Activated CD4-positive, CD25-positive, alpha-beta regulatory T cell treated with anti-CD3 and anti-CD28 coated beads, Interleukin-2, amount 50 U/mL, for 72 hours (primary cell): Measurements from ENCODE around the gene GCAT.

Experiments
- DNase-seq: peaks from one replicate; pipeline ENCODE4 v3.0.0; 2021

Gene GCAT

GRCh38 chr22:37807410-37808293, at the start of gene GCAT:
Gene GCAT (plus strand): TSS chr22:37807934. CDS start chr22:37807968, 34 bp downstream.
- peak; percentile 70 for DNase-seq

DNA sequence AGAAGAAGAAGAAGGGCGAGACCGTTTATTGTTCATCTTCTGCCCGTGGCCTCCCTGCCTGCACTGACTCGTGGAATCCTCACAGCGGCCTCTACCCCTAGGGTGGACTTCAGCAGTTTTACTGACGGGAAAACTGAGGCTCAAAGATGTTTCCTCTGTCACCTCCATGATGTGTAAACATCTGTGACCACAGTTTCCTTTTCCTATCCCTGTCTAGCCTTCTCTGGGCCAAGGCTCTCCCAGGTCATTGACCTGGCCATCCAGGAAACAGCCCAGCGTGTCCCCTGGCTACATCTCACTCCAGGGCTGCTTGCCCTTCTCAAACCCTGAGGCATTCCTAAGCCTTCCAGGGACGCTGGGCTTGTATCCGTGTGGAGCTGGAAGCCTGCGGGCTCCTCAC, 49.0 kb upstream of the GCAT start:
- no peak for DNase-seq

GRCh38 chr22:37759281-37759680, 48.5 kb upstream of the GCAT start:
- no peak for DNase-seq

DNA sequence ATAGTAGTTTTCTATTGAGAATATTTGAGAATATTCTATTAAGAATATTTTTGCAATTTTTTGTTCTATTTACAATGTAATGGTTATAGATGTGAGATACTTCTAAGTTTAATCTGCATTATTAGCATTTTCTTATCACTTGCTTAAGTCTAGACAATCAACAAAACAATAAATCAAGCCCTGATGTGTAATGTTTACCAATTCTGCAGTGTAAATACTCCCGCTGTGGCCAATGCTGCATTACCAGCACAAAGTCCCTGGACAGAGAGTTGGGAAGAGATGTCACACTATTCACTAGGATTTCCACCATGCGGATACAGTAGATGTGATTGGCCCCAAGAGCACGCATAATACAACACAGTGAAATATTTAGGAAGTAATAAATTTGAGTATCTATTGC, 47.6 kb upstream of the GCAT start:
- DNase-seq, result no peak

DNA sequence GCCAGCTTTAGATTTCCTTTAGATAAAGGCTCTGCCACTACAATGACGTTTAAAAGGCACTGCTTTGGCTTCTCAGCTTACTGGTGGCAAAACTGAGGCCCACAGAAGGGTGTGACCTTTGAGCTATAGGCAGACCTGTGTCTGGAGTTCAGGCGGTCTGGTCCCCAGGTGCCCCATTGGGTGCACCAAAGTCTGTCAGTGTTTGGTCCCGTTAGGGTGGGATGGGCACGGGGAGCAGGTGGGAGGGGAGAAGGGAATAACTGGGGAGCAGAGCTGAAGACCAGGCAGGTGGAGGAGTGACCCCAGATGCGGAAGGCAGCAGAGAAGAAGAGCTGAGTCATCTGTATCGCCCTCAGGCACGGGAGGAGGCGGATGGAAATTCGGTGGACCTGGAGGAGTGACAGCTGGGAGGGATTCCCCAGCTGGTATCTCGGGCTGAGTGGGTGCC, 45.3 kb upstream of the GCAT start:
- no peak for DNase-seq

GRCh38 chr22:37763012-37763411, 44.7 kb upstream of the GCAT start:
- DNase-seq, result no peak

- DNase-seq, result no peak
These were observed 44.1 kb upstream of the GCAT start for GRCh38 chr22:37763652-37764051.

DNA sequence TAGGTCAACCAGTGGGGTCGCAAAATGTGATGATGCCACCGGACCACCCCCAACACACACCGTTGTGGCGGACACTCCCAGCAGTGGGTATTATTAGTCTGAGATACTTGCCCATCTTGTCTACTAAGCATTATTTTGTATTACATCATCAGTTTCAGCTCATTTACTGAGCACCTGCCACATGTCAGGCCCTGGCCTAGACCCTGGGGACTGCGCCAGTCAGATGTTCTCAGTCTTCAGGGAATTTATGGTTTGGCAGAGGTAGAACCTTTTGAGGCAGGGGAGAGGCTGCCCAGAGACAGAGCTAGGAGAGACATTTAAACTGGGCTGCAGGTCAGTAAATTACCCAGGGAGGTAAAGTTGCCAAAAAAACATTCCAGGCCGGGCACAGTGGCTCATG, 43.1 kb upstream of the GCAT start:
- DNase-seq, result no peak

GRCh38 chr22:37765498-37765897, 42.2 kb upstream of the GCAT start:
- DNase-seq, result no peak

- DNase-seq, result no peak
These were observed 41.7 kb upstream of the GCAT start for GRCh38 chr22:37765953-37766576.

DNA sequence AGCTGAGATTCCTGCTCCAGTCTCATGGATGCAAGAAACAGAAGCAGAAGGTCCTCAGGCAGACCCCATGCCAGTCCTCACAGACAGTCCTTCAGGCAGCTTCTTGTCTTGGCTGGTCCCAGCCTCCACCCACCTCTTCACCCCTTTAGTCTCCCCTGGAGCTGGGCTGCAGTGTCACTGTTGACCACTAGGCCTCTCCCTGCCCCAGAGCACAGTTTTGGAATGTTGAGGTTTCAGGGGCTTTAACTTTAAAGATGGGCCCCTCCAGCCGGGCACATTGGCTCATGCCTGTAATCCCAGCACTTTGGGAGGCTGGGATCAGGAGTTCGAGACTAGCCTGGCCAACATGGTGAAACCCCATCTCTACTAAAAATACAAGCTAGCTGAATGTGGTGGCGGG, 39.5 kb upstream of the GCAT start:
- no peak for DNase-seq

DNA sequence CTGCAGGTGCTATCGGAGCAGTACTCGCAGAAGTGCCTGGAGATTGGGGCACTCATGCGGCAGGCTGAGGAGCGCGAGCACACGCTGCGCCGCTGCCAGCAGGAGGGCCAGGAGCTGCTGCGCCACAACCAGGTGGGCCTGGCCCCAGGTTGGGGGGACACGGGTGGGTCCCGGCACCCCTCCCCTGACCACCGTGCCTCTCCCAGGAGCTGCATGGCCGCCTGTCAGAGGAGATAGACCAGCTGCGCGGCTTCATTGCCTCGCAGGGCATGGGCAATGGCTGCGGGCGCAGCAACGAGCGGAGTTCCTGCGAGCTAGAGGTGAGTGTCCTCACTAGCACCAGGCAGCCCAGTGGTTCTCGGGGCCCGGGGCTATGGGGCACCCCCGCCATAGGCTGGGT, 38.7 kb upstream of the GCAT start:
- DNase-seq, result no peak

DNA sequence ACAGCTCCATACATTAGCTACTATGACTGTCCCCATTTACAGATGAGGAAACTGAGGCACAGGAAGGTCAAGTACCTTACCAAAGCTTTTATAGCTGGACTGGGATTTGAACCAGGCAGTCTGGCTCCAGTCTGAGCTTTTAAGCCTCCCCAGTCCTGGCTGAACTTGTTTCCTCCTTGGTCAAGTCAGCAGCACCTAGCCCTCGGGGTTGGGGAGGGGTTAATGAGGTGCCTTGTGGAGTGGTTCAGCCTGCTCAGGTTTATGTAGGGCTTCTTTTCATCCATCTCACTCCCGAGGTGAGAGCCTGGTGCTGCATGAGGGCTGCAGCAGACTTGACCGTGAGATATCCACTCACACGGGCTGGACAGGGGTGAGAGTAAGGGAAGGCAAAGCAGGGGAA, 36.7 kb upstream of the GCAT start:
- no peak for DNase-seq

GRCh38 chr22:37771702-37772427, 35.9 kb upstream of the GCAT start:
- DNase-seq, result no peak

- no peak for DNase-seq
These were observed 33.0 kb upstream of the GCAT start for GRCh38 chr22:37774728-37775127.

DNA sequence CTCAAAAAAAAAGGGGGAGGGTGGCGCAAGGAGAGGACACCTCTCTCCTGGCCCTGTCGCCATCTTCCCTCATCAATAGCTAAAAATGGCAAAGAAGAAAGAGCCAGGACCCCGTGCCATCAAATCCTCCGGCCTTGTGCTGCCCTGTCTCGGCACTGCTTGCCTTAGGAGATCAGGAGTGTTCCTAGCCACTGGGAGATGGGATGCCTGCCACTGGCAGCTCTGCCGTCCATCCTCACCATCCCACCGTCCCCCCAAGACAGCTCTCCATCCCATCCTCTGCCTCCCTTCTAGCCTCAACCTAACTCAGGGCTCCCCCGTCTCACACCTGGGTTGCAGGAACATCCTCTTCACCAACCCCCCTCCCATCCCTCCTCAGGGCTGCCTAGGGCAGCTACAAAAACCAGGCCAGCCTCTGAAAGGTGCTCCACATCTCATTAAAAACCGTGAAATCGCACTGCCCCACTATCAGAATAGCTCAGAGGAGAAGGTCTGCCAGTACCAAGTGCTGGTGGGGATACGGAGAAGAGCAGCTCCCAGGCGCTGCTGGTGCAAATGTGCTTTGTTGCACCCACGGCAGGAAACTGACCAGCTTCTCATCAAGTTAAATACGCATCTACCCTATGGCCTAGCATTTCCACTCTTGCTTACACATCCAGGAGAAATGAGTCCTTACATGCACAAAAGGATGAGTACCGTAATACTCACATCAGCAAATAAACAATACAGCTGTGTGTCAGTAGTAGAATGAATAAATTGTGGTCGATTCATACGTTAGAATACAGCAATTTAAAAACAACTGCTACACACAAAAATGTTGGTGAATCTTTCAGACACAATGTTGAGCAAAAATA, 31.7 kb upstream of the GCAT start:
- no peak for DNase-seq

GRCh38 chr22:37776639-37777005, 31.1 kb upstream of the GCAT start:
- no peak for DNase-seq

DNA sequence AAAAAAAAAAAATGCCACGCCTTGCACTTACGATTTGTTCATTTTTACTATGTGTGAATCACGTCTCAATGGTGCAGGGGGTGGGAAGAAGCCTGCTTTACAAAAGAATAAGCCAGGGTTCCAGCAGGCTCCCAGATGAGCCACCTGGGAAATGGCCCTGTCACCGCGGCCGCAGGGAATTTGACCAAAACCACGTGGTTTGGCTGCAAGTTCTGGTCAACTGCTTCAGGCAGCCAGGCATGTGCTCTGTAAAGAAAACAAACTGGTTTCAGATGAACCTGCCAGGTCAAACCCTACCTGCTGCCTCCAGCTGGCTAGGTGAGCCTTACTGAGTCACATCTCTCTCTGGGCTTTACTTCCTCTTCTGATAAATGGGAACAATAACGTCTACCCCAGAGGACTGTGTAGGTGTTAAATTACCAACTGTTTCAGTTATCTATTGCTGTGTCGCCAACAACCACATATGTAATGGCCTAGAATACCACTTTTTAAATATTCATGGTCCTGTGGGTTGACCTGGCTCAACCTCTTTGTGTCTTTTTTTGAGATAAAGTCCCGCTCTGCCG, 30.5 kb upstream of the GCAT start:
- no peak for DNase-seq

- DNase-seq, result no peak
These were observed 29.2 kb upstream of the GCAT start for GRCh38 chr22:37778370-37779009.

GRCh38 chr22:37781434-37782059, 26.2 kb upstream of the GCAT start:
- DNase-seq, result no peak
